Large intestine (tissue), 3 donors: ENCODE data around the gene PRSS8. TPM values are rescaled to one million over a fixed set of nuclear protein-coding genes. Genes with fewer than 3 reads are reported as not detected.

ENCODE experiments used
- DNase-seq, 2 donors: peaks; one replicate each; pipeline versions ENCODE4 v3.0.0 to v3.0.0-alpha.2; 2013
- H3K27ac ChIP-seq: one replicate; pipeline ENCODE4 v1.5.1; 2013; ENCODE audit warnings: low read length
- H3K27me3 ChIP-seq: 2 replicates; pipeline ENCODE4 v1.6.1; 2013; ENCODE audit warnings: low read length; ENCODE audit not compliant: control insufficient read depth, insufficient read depth
- H3K36me3 ChIP-seq: 2 replicates; pipeline ENCODE4 v1.6.1; 2013; ENCODE audit warnings: low read length; ENCODE audit not compliant: control insufficient read depth, insufficient read depth
- H3K4me1 ChIP-seq: one replicate; pipeline ENCODE4 v1.6.1; 2013; ENCODE audit warnings: low read length; ENCODE audit not compliant: control insufficient read depth, insufficient read depth
- H3K4me3 ChIP-seq: one replicate; pipeline ENCODE4 v1.5.1; 2013; ENCODE audit warnings: low read length
- H3K9me3 ChIP-seq: one replicate; pipeline ENCODE4 v1.6.1; 2013; ENCODE audit warnings: mild to moderate bottlenecking, low read depth, low read length, moderate library complexity; ENCODE audit not compliant: control insufficient read depth
- WGBS: methylation state at CpG from one replicate; pipeline ENCODE4 v1.1.5; 2013; ENCODE audit warnings: low lambda C conversion rate; ENCODE audit not compliant: insufficient coverage; 5-methylcytosine and 5-hydroxymethylcytosine counted together
- polyA plus RNA-seq: library from polyadenylated mRNA; unstranded; fragments of 120-200 nt; gene quantifications from one replicate; pipeline ENCODE4 v1.2.1, GENCODE V29; 2013

Gene PRSS8
- polyA plus RNA-seq, 1 donor: 252 TPM

DNA sequence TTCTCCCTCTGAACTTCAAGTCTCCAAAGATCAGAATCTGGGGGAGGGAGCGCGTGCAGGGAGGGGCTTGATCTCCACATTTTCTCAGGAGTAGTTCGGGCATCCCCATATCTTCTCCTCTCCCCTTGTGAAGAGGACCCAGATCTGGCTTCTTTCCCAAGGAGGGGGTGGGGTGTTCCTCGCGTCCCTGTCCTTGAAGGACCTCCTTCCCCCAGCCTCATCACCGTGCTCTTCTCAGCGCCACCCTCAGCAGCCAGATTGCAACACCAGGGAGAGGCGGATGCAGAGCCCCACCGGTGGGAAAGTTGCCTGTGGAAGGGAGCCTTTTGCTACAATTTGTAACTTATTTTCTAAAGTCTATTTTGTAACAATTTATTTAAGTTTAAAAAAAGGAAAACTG lies 52.4 kb downstream of the PRSS8 start:
- Histone ChIP-seq H3K36me3 (peaks cover 69% of the 10 kb centered on the region), H3K27ac (no peak overlapping the region), H3K27me3 (no peaks in the 10 kb centered on the region), H3K4me1 (no peaks in the 10 kb centered on the region), H3K4me3 (no peak overlapping the region), H3K9me3 (peaks cover 9% of the 10 kb centered on the region)
- no peak for DNase-seq
- no CpG with 5 or more reads among the region's 9 CpGs for WGBS

DNA sequence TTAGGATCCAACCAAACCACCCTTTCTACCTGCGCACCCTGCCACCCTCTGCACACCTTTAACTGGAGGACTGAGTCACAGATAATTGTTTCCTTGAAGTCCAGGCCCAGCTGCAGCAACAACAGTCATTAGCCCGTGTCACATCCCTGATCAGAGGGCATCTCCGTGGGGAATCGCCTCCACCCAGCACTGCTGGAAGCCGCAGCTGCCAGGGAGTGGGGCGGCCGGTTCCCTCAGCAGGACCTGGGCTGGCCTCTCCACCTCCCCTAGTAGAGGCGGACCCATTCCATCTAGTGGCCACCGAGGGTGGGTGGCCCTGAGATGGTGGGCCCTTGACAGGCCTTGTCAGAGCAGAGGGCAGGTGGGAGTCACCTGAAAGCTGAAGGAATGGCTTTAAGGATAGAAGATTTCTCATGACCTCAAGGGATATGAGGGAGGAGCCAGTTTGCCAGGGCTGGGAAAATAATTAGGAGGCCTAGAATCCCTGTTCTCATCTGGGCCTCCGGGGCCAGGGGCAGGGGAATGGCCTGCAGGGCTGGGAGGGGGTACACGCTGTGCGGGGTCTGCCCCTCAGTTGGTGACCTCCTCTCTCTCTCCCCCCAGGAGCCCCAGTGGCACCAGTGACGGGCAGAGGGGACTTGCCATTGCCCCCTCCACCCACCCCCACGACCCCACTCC lies 53.0 kb downstream of the PRSS8 start:
- no peaks in the 10 kb centered on the region for H3K27me3 ChIP-seq
- H3K4me3 ChIP-seq: no peak overlapping the region
- no CpG with 5 or more reads among the region's 14 CpGs for WGBS
- peaks cover 73% of the 10 kb centered on the region for H3K36me3 ChIP-seq
- DNase-seq: no peak
- H3K9me3 ChIP-seq: peaks cover 14% of the 10 kb centered on the region
- H3K27ac ChIP-seq: no peak overlapping the region
- H3K4me1 ChIP-seq: no peaks in the 10 kb centered on the region

Other genes with a start within 250 kb of the PRSS8 start
- gene BCL7C, start 241.7 kb downstream of the PRSS8 start, polyA plus RNA-seq: 25.6 TPM
- 4.0 TPM for gene CTF1, start 239.1 kb downstream of the PRSS8 start, polyA plus RNA-seq
- 17.6 TPM for gene FBXL19, start 212.2 kb downstream of the PRSS8 start, polyA plus RNA-seq
- 24.5 TPM for gene ORAI3, start 186.7 kb downstream of the PRSS8 start, polyA plus RNA-seq
- 12.3 TPM for gene SETD1A, start 178.0 kb downstream of the PRSS8 start, polyA plus RNA-seq
- 11.7 TPM for gene HSD3B7, start 150.5 kb downstream of the PRSS8 start, polyA plus RNA-seq
- 1.9 TPM for gene STX1B, start 125.1 kb downstream of the PRSS8 start, polyA plus RNA-seq
- gene STX4, start 102.2 kb downstream of the PRSS8 start, polyA plus RNA-seq: 76.6 TPM
- 5.4 TPM for gene ZNF668, start 61.5 kb downstream of the PRSS8 start, polyA plus RNA-seq
- 12.4 TPM for gene ZNF646, start 61.3 kb downstream of the PRSS8 start, polyA plus RNA-seq
- gene PRSS53, start 46.8 kb downstream of the PRSS8 start, polyA plus RNA-seq: 1.8 TPM
- gene VKORC1, start 40.9 kb downstream of the PRSS8 start, polyA plus RNA-seq: 51.8 TPM
- gene BCKDK, start 27.3 kb downstream of the PRSS8 start, polyA plus RNA-seq: 26.5 TPM
- 57.7 TPM for gene KAT8, start 18.1 kb downstream of the PRSS8 start, polyA plus RNA-seq
- gene PRSS36, start 14.3 kb upstream of the PRSS8 start, polyA plus RNA-seq: 2.0 TPM
- 494 TPM for gene FUS, start 44.4 kb upstream of the PRSS8 start, polyA plus RNA-seq
- 42.4 TPM for gene PYCARD, start 67.0 kb upstream of the PRSS8 start, polyA plus RNA-seq
- 0.10 TPM for gene TRIM72, start 78.4 kb upstream of the PRSS8 start, polyA plus RNA-seq
- gene PYDC1, start 81.4 kb upstream of the PRSS8 start, polyA plus RNA-seq: 0.19 TPM
- 1.6 TPM for gene ITGAM, start 124.2 kb upstream of the PRSS8 start, polyA plus RNA-seq
- gene ITGAX, start 219.4 kb upstream of the PRSS8 start, polyA plus RNA-seq: 1.9 TPM